Stimulated activated naive CD8-positive, alpha-beta T cell treated with anti-CD3 and anti-CD28 coated beads, Interleukin-15, Interleukin-2, amounts not matched to agents 100 U/mL and 50 U/mL, for 24 hours (primary cell): Measurements from ENCODE around the gene PTGR1.

ENCODE experiments used
- ATAC-seq: fragments of 150-1000 bp; cut with Tn5 transposase; one replicate; pipeline ENCODE4 v1.10.0; 2021
- DNase-seq: peaks from one replicate; pipeline ENCODE4 v3.0.0; 2021

The PTGR1 gene

DNA sequence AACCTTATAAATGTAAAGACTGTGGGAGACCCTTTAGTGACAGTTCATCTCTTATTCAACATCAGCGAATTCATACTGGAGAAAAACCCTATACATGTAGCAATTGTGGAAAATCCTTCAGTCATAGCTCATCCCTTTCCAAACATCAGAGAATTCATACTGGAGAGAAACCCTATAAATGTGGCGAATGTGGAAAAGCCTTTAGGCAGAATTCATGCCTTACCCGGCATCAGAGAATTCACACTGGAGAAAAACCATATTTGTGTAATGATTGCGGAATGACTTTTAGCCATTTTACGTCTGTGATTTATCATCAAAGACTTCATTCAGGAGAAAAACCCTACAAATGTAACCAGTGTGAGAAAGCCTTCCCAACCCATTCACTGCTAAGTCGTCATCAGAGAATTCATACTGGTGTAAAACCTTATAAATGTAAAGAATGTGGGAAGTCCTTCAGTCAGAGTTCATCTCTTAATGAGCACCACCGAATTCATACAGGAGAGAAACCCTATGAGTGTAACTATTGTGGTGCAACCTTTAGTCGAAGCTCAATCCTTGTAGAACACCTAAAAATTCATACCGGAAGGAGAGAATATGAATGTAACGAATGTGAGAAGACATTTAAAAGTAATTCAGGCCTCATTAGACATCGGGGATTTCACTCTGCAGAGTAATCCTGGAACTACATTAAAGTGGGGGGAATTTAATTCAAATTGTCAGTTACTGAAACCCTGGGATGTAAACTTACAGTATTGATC is 56.8 kb downstream of the PTGR1 start:
- DNase-seq (no peak), ATAC-seq (no peak)

DNA sequence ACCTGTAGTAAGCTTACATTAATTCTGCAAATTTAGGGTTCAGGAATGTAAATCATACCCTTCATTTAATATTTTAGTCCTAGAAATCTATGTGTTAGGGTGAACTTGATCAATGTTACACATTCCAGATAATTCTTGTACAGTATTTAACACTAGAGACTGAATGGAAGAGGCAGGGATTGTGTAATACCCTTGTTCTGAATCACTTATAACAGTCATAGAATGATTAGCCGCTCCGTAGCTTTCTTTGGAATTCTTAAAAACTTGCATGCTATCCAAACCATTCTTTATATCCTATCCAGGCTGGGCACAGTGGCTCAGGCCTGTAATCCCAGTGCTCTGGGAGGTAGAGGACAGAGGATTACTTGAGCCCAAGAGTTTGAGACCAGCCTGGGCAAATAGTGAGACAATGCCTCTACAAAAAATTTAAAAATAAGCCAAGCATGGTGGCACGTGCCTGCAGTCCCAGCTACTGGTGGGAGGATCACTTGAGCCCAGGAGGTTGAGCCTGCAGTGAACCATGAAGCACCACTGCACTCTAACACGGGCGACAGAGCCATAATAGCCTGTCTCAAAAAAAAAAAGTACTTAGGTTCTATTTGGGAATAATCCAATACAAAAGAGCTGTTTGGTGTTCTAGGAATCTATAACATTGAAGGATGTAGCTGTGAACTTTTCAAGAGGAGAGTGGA is 66.2 kb downstream of the PTGR1 start:
- ATAC-seq (no peak), DNase-seq (no peak)

DNA sequence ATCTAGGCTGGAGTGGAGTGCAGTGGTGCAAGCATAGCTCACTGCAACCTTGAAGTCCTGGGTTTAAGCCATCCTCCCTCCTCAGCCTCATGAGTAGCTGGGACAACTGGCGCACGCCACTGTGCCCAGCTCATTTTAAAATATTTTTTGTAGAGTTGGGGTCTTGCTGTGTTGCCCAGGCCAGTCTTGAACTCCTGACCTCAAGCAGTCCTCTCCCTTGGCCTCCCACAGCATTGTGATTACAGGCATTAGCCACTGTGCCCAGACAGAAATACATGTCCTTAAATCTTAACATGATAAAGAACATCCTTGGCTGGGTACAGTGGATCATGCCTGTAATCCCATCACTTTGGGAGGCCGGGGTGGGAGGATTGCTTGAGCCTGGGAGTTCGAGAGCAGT is 67.7 kb downstream of the PTGR1 start:
- no peak for ATAC-seq

DNA sequence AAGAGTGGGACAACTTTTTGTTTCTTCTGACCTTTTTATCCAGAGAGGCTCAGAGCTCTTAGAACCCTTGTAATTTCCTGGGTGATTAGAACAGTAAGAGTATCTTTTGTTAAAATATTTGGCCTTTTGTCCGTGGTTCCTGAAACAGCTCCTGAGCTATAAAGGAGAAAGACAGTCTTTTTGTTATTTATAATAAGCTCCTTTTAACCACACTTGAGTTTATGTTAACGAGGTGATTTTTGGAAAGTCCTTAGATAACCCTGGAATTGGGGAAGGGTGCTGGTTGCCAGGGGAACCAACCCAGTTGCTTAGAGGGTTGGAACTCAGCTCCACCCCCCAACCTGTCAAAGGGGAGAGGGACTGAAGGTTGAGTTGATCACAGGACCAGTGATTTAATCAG is 69.7 kb downstream of the PTGR1 start:
- DNase-seq (no peak), ATAC-seq (no peak)

More for the DNA sequence above, 67.7 kb downstream of the PTGR1 start:
- no peak for DNase-seq

DNA sequence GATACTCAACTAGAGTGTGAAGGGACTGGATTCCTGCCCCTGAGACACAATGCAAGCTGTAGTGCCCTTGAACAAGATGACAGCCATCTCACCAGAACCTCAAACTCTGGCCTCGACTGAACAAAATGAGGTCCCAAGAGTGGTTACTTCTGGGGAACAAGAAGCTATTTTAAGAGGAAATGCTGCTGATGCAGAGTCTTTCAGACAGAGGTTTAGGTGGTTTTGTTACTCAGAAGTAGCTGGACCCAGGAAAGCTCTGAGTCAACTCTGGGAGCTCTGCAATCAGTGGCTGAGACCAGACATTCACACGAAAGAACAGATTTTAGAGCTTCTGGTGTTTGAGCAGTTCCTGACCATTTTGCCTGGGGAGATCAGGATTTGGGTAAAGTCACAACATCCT is 72.1 kb downstream of the PTGR1 start:
- DNase-seq (no peak), ATAC-seq (peak; percentile 39)

DNA sequence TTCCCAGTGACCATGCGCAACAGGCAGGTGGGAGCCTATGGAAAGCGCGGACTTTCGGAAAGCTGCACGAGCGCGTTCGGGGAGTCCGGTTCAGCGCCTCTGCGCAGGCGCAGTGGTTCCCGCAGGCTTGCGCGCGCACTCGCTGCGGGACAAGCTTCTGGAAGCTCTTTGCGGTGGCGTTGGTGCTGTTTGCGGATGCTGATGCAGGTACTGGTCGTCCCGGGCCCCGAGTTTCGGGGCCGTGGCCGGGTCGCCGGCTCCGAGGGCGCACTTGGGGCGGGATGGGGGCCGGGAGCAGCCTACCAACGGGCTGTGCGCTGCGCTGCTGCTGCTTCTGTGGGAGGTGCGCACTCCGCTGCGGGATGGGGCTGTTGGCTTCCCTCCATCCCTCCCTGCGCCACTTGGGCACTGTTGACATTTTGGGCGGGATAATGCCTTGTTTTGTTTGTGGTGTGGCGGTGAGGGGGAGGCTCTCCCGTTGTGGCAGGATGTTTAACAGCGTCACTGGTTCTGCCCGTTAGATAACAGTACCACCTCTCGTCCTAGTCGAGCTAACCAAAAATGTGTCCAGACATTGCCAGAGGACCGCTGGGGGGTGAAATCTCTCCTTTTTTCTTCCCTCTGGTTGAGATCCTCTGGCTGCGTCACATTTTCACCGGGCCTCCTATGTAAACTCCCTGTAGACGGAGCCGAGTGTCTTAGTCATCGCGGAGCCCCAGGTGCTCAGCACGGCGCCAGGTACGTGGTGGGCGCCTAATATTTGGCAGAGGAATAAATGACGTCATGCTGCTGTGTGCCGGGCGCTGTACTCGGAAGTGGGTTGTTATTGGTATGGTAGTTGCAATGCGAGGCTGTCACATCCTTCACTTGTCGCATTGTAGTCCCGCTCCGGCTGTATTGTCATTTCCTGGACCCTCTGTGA is 74.1 kb downstream of the PTGR1 start, which contains the start of gene ZNF483:
TSS of gene ZNF483 (plus strand) at position 124 of the 922 bp plus-strand sequence. CDS start 2,217 bp downstream, outside the sequence.
- ATAC-seq (peak; percentile 62), DNase-seq (peak; percentile 73)

DNA sequence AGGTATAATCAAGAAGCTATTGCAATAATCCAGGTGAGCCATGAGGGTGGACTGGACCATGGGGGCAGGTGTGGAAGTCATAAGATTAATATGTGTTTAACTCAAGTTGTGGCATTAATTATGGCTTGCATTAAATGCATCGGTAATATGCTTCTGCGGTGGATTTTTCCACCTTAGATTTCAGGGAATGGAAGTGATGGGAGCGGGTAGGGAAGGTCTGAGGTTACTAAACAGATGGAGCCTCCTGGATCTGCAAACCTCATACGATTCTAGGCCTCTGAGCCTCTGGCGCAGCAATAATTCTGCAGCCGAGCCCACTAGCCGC is 74.8 kb downstream of the PTGR1 start:
- ATAC-seq = no peak
- DNase-seq = no peak

DNA sequence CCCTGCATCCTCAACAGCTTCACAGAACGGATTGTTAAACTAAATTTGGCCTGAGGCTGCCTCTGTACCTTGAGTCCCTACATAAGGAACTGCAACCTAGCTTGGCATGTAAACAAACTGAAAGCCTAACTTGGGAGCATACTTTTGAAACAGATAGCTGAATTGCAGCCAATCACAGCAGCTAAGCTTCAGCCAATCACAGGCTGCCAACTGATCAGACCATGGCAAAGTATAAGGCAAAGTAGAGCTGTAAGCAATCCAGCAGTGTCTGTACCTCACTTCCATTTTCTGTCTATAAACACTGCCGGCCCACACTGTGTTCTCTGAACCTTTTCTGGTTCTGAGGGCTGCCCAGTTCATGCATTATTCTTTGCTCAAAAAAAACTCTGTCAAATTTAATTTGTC is 83.4 kb downstream of the PTGR1 start:
- no peak for ATAC-seq
- DNase-seq = no peak

DNA sequence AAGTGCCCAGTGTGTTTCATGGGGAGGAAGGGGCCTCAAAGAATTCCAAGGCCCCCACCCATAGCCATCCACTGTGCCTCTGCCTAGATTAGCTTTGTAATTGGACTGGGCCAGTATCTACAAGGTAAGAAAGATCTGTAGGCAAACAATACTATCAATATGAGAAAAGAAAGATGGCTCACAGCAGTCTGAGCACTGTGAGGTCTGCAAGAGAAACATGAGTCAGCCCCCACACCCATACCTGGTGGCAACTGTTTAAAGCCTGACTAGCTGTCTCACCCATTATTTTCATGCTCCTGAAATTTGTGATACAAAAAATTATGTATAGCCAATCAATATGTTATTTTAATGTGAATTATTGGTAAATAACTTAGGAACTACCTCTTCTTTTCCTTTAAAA is 84.5 kb downstream of the PTGR1 start:
- no peak for ATAC-seq
- no peak for DNase-seq
